Neural cell (in vitro differentiated cells): ENCODE results near the gene ADCY6.

Experiments
- EP300 ChIP-seq: fragments of 450-650 bp; conservative IDR thresholded peaks from 2 replicates; pipeline ENCODE4 v1.6.1; 2014; ENCODE audit warnings: antibody characterized with exemption, mild to moderate bottlenecking, moderate library complexity; ENCODE audit not compliant: poor library complexity, severe bottlenecking
- EZH2 ChIP-seq: fragments of 200-600, 300-800 bp; shearing (Covaris generic), sonication (generic); IDR thresholded peaks from 2 replicates; pipeline ENCODE4 v1.6.1; 2014; ENCODE audit warnings: antibody characterized with exemption, low read length, borderline replicate concordance, mild to moderate bottlenecking; ENCODE audit not compliant: insufficient read depth, poor library complexity, severe bottlenecking
- MXI1 ChIP-seq: fragments of 450-650 bp; conservative IDR thresholded peaks from 2 replicates; pipeline ENCODE4 v1.6.1; 2014; ENCODE audit warnings: antibody characterized with exemption, mild to moderate bottlenecking; ENCODE audit not compliant: poor library complexity, severe bottlenecking
- POLR2AphosphoS5 ChIP-seq: IDR thresholded peaks from 2 replicates; pipeline ENCODE4 v1.6.1; 2012
- RAD21 ChIP-seq: fragments of 450-650 bp; conservative IDR thresholded peaks from 2 replicates; pipeline ENCODE4 v1.6.1; 2014; ENCODE audit warnings: antibody characterized with exemption, mild to moderate bottlenecking, moderate library complexity
- REST ChIP-seq: IDR thresholded peaks from 2 replicates; pipeline ENCODE4 v1.6.1; 2012; ENCODE audit warnings: borderline replicate concordance
- TF ChIP-seq, protein P1 (sequence below): fragments of 450-650 bp; IDR thresholded peaks from 2 replicates; pipeline ENCODE4 v1.5.1; 2014; ENCODE audit warnings: antibody characterized with exemption, mild to moderate bottlenecking, moderate library complexity; ENCODE audit not compliant: poor library complexity, severe bottlenecking

- TF ChIP-seq, protein P1, sequence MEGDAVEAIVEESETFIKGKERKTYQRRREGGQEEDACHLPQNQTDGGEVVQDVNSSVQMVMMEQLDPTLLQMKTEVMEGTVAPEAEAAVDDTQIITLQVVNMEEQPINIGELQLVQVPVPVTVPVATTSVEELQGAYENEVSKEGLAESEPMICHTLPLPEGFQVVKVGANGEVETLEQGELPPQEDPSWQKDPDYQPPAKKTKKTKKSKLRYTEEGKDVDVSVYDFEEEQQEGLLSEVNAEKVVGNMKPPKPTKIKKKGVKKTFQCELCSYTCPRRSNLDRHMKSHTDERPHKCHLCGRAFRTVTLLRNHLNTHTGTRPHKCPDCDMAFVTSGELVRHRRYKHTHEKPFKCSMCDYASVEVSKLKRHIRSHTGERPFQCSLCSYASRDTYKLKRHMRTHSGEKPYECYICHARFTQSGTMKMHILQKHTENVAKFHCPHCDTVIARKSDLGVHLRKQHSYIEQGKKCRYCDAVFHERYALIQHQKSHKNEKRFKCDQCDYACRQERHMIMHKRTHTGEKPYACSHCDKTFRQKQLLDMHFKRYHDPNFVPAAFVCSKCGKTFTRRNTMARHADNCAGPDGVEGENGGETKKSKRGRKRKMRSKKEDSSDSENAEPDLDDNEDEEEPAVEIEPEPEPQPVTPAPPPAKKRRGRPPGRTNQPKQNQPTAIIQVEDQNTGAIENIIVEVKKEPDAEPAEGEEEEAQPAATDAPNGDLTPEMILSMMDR = no peak
- no peak for TF ChIP-seq EZH2
- TF ChIP-seq MXI1 = no peak
- TF ChIP-seq EP300 = no peak
- TF ChIP-seq POLR2AphosphoS5 = no peak
- no peak for TF ChIP-seq RAD21
- TF ChIP-seq REST = no peak
These were observed 9.0 kb downstream of the ADCY6 start for GRCh38 chr12:48779869-48780268.
